ENCODE results near the gene RHOBTB1.
A peak's percentile ranks its signal among the peaks of the same experiment; 100 is the strongest.

Gene RHOBTB1

GRCh38 chr10:60917331-60918280 lies 26.4 kb downstream of the RHOBTB1 start:
- no peak overlapping the region for H3K4me3 ChIP-seq (replicated peaks; ENCODE audit: low read depth, low read length)
- no peak for DNase-seq (ENCODE audit: low read depth)
- TF ChIP-seq CTCF (IDR thresholded peaks at IDR 0.05; ENCODE audit: low read length, missing control alignments), result no peak

GRCh38 chr10:60916025-60916424 lies 28.0 kb downstream of the RHOBTB1 start:
- no peak overlapping the region for H3K4me3 ChIP-seq (replicated peaks; ENCODE audit: low read depth, low read length)
- TF ChIP-seq CTCF (IDR thresholded peaks at IDR 0.05; ENCODE audit: low read length, missing control alignments), result peak; percentile 1
- DNase-seq (ENCODE audit: low read depth), result no peak

- peak; percentile 85 for DNase-seq (ENCODE audit: low read depth)
- no peak for TF ChIP-seq CTCF (IDR thresholded peaks at IDR 0.05; ENCODE audit: low read length, missing control alignments)
- H3K4me3 ChIP-seq (replicated peaks; ENCODE audit: low read depth, low read length), result no peak overlapping the region
Measured at GRCh38 chr10:60914690-60915141, 29.3 kb downstream of the RHOBTB1 start.

- DNase-seq (ENCODE audit: low read depth), result no peak
- TF ChIP-seq CTCF (IDR thresholded peaks at IDR 0.05; ENCODE audit: low read length, missing control alignments), result no peak
Measured at GRCh38 chr10:60913657-60914056, 30.3 kb downstream of the RHOBTB1 start.

GRCh38 chr10:60913071-60913470 lies 30.9 kb downstream of the RHOBTB1 start:
- no peak for DNase-seq (ENCODE audit: low read depth)
- TF ChIP-seq CTCF (IDR thresholded peaks at IDR 0.05; ENCODE audit: low read length, missing control alignments), result no peak
- H3K4me3 ChIP-seq (replicated peaks; ENCODE audit: low read depth, low read length), result no peak overlapping the region

More at GRCh38 chr10:60913657-60914056, 30.3 kb downstream of the RHOBTB1 start:
- no peak overlapping the region for H3K4me3 ChIP-seq (replicated peaks; ENCODE audit: low read depth, low read length)

GRCh38 chr10:60911715-60912114 lies 32.3 kb downstream of the RHOBTB1 start:
- no peak for TF ChIP-seq CTCF (IDR thresholded peaks at IDR 0.05; ENCODE audit: low read length, missing control alignments)
- H3K4me3 ChIP-seq (replicated peaks; ENCODE audit: low read depth, low read length), result no peak overlapping the region
- no peak for DNase-seq (ENCODE audit: low read depth)

Data from fibroblast of pulmonary artery (primary cell).